DND-41 (cell line): ENCODE measurements around the gene AP2M1.

ENCODE experiments used
- ATAC-seq: fragments of 200-7000 bp; cut with Tn5 transposase; 3 replicates; pipeline ENCODE4 v1.9.1; 2021; ENCODE audit warnings: low read depth; ENCODE audit not compliant: insufficient read depth
- DNase-seq: peaks from one replicate; pipeline ENCODE4 v3.0.0-alpha.2; 2020
- H2AFZ ChIP-seq: 2 replicates; pipeline ENCODE4 v1.6.0; 2012; ENCODE audit warnings: low read depth, low read length
- H3K27ac ChIP-seq: 2 replicates; pipeline ENCODE4 v1.5.1; 2012; ENCODE audit warnings: low read length, inconsistent platforms
- H3K27me3 ChIP-seq: fragments of 200-600 bp; sonication (generic); 2 replicates; pipeline ENCODE4 v1.6.0; 2012; ENCODE audit warnings: low read length, mild to moderate bottlenecking, inconsistent platforms; ENCODE audit not compliant: insufficient read depth, poor library complexity
- H3K36me3 ChIP-seq: 2 replicates; pipeline ENCODE4 v1.5.1; 2012; ENCODE audit warnings: low read length, inconsistent platforms; ENCODE audit not compliant: insufficient read depth
- H3K4me1 ChIP-seq: 2 replicates; pipeline ENCODE4 v1.5.1; 2012; ENCODE audit warnings: mild to moderate bottlenecking, low read length; ENCODE audit not compliant: insufficient read depth
- H3K4me2 ChIP-seq: 2 replicates; pipeline ENCODE4 v1.6.0; 2012; ENCODE audit warnings: mild to moderate bottlenecking, moderate library complexity, low read length, inconsistent platforms; ENCODE audit not compliant: insufficient read depth
- H3K4me3 ChIP-seq, 2 experiments: fragments of 200-600 bp in 1 of 2; shearing (Covaris generic) in 1 of 2; 2 replicates each; pipeline ENCODE4 v1.5.1; 2012 to 2016; ENCODE audit warnings: inconsistent platforms in 2 of 2, low read length in 2 of 2, mild to moderate bottlenecking in 2 of 2, low read depth in 1 of 2, moderate library complexity in 1 of 2
- H3K79me2 ChIP-seq: 2 replicates; pipeline ENCODE4 v1.6.0; 2012; ENCODE audit warnings: low read length, inconsistent platforms; ENCODE audit not compliant: insufficient read depth
- H3K9ac ChIP-seq: 2 replicates; pipeline ENCODE4 v1.6.0; 2012; ENCODE audit warnings: low read depth, mild to moderate bottlenecking, inconsistent platforms, low read length, moderate library complexity
- H3K9me3 ChIP-seq: 2 replicates; pipeline ENCODE4 v1.5.1; 2012; ENCODE audit warnings: low read length, moderate library complexity, mild to moderate bottlenecking, inconsistent platforms; ENCODE audit not compliant: insufficient read depth, severe bottlenecking
- H4K20me1 ChIP-seq: 2 replicates; pipeline ENCODE4 v1.6.0; 2012; ENCODE audit warnings: low read length; ENCODE audit not compliant: insufficient read depth
- CTCF ChIP-seq: IDR thresholded peaks from 2 replicates; pipeline ENCODE4 v1.5.1; 2012; ENCODE audit warnings: borderline replicate concordance, low read length, moderate library complexity, mild to moderate bottlenecking; ENCODE audit not compliant: poor library complexity, severe bottlenecking; ENCODE audit errors: extremely low read depth
- EZH2 ChIP-seq: IDR thresholded peaks from 3 replicates; pipeline ENCODE4 v1.6.1; 2012; ENCODE audit warnings: borderline replicate concordance, low read depth, mild to moderate bottlenecking, moderate library complexity, low read length, inconsistent platforms; ENCODE audit not compliant: severe bottlenecking

Gene AP2M1

DNA sequence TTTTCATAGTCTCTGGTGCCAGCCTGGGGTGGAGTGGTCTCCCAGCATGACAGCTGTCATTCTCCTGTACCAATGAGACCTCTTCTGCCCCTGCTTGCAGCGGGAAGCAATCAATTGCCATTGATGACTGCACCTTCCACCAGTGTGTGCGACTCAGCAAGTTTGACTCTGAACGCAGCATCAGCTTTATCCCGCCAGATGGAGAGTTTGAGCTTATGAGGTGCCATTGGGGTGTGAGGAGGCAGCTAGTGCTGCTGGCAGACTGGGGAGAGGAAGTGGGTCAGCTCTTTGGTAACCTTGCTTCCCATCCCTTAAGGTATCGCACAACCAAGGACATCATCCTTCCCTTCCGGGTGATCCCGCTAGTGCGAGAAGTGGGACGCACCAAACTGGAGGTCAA, 6.9 kb downstream of the AP2M1 start:
- Histone ChIP-seq H3K79me2 (peaks cover 32% of the 10 kb centered on the region), H3K4me1 (peaks cover 26% of the 10 kb centered on the region), H3K4me2 (no peak overlapping the region), H3K9me3 (no peaks in the 10 kb centered on the region), H2AFZ (no peak overlapping the region), H4K20me1 (peaks cover 12% of the 10 kb centered on the region), H3K36me3 (peaks cover 79% of the 10 kb centered on the region), H3K9ac (no peak overlapping the region), H3K27me3 (no peaks in the 10 kb centered on the region), H3K27ac (no peak overlapping the region), H3K4me3 (no peak overlapping the region)
- ATAC-seq = no peak
- no peak for TF ChIP-seq CTCF
- no peak for TF ChIP-seq EZH2
- DNase-seq = no peak

GRCh38 chr3:184183679-184184078, 9.0 kb downstream of the AP2M1 start:
- Histone ChIP-seq H3K27me3 (no peaks in the 10 kb centered on the region), H3K36me3 (peaks cover 71% of the 10 kb centered on the region), H4K20me1 (peaks cover 17% of the 10 kb centered on the region; the same call in 1 of the 2 replicates), H3K4me1 (peaks cover 29% of the 10 kb centered on the region), H3K4me2 (no peak overlapping the region), H3K9ac (no peak overlapping the region), H3K27ac (no peak overlapping the region), H3K9me3 (no peaks in the 10 kb centered on the region), H3K4me3 (no peak overlapping the region), H2AFZ (no peak overlapping the region), H3K79me2 (peaks cover 32% of the 10 kb centered on the region)
- DNase-seq (no peak), ATAC-seq (no peak)
- TF ChIP-seq EZH2 = no peak

GRCh38 chr3:184184546-184185230, 10.0 kb downstream of the AP2M1 start:
- Histone ChIP-seq H3K4me2 (peak overlapping the region; percentile 76), H3K36me3 (peaks cover 71% of the 10 kb centered on the region), H3K79me2 (peaks cover 33% of the 10 kb centered on the region), H3K4me1 (peaks cover 29% of the 10 kb centered on the region), H4K20me1 (peaks cover 17% of the 10 kb centered on the region), H3K27me3 (no peaks in the 10 kb centered on the region), H3K9me3 (no peaks in the 10 kb centered on the region), H3K4me3 (peak overlapping the region in 1 of 2 experiments; percentile 68; a peak in 2 of 4 replicates), H2AFZ (0 out of 2 replicates have a peak overlapping the region, but pooled peaks have one; percentile 92), H3K9ac (peak overlapping the region; percentile 72), H3K27ac (peak overlapping the region; percentile 80)
- no peak for TF ChIP-seq CTCF
- no peak for TF ChIP-seq EZH2
- ATAC-seq (no peak), DNase-seq (no peak)

- Histone ChIP-seq H3K4me3 (peak overlapping the region; percentile 47 to 68; a peak in 3 of 4 replicates), H3K27ac (peak overlapping the region; percentile 80), H3K9me3 (no peaks in the 10 kb centered on the region), H3K36me3 (peaks cover 70% of the 10 kb centered on the region), H3K4me1 (peaks cover 29% of the 10 kb centered on the region), H3K4me2 (peak overlapping the region; percentile 76), H3K9ac (peak overlapping the region; percentile 72), H2AFZ (peak overlapping the region; percentile 92), H3K27me3 (no peaks in the 10 kb centered on the region), H4K20me1 (peaks cover 17% of the 10 kb centered on the region), H3K79me2 (peaks cover 33% of the 10 kb centered on the region)
- peak; percentile 91 for ATAC-seq
- no peak for TF ChIP-seq CTCF
- TF ChIP-seq EZH2 = no peak
- DNase-seq = peak; percentile 100
Measured at GRCh38 chr3:184185461-184186183, 11.0 kb downstream of the AP2M1 start.
